HG02981 (cell line): ENCODE results near the gene VAV2.

Source experiments
- ATAC-seq: cut with Tn5 transposase; IDR thresholded peaks from one replicate; pipeline ENCODE4 v1.9.1; 2021; ENCODE audit warnings: mild to moderate bottlenecking, moderate library complexity; ENCODE audit not compliant: unreplicated experiment

The VAV2 gene

DNA sequence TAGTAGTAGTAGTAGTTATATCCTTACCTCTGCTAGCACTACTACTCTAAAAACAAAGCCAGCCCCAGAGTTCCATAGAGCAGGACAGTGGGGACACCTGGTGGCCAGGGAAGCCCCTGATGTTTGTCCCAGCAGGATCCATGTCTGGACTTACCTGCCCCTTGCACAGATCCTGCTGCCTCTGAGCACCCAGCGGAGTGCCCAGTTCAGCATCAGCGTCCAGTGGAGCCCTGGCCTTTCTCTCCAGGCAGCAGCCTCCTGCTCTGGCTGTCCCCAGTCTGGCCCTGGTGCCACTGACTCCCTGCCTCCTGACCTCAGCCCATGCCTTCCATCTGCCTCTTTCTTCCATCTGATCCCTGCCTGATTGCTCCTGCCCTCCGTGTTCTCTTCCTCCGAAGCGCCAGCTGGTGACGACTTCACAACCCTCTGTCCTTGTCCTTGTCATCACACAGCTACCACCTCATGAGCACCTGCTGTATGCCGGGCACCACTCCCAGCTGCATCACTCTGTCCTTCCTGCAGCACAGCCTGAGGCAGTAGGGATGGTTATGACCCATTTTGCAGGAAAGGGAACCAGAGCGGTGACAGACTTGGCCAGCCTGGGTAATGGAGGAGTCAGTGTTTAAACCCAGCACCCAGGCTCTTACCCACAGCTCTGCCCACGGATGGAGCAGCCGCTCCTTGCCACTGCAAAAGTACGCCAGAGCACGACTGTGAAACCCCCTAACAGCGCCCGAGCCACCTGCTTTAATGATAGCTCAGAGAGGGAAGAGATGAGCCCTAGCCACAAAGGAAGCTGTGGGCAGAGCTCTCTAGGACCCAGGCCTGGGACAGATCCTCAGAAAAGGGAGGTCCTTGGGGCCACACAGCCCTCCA, 265.5 kb downstream of the VAV2 start:
- no peak for ATAC-seq

DNA sequence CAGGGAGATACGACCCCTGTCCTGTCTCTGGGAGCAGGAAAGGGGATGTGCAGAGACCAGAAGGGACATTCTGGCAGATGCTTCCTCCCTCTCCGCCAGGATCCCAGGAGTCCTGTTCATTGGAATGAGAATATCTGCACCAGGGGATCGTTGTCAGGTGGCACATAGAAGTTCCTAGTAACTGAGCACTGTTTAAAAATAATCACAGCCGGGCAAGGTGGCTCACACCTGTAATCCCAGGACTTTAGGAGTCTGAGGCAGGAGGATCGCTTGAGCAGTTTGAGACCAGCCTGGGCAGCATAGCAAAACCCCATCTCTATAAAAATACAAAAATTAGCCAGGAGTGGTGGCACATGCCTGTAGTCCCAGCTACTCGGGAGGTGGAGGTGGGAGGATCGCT, 266.2 kb downstream of the VAV2 start:
- ATAC-seq = no peak

DNA sequence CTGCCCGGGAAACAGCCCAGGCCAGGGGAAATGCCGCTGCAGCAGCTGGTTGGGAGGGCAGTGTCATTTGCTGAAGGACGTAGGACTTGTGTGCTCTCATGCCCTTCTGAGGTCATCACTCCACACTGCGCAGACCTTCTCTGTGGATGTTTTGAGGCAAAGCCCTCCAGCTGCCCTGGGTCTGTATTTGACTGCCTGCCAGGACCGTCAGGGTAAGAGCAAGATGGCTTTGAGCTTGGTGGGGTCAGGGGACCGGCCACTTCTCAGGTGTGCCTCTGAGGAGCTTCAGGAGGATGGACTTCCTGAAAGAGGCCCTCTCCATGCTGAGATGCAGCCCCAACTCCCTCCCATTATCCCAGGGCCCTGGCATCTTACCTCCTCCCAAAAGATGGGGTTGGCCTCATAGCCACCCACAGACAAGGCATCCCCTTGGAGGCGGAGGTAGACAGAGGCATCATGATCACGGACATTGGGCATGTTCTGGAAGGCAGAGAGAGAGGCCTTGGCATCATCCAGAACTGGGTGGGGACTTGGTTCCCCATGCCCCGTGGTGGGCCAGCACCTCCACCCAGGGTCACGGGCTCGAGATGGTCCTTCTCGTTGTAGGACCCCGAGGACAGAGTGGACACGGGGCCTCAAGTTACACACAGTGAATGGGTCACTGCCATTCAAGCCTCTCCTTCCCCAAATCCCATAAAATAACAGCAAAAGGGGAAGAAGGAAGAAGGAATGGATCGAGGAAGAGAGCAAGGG, 273.4 kb downstream of the VAV2 start:
- ATAC-seq = no peak

DNA sequence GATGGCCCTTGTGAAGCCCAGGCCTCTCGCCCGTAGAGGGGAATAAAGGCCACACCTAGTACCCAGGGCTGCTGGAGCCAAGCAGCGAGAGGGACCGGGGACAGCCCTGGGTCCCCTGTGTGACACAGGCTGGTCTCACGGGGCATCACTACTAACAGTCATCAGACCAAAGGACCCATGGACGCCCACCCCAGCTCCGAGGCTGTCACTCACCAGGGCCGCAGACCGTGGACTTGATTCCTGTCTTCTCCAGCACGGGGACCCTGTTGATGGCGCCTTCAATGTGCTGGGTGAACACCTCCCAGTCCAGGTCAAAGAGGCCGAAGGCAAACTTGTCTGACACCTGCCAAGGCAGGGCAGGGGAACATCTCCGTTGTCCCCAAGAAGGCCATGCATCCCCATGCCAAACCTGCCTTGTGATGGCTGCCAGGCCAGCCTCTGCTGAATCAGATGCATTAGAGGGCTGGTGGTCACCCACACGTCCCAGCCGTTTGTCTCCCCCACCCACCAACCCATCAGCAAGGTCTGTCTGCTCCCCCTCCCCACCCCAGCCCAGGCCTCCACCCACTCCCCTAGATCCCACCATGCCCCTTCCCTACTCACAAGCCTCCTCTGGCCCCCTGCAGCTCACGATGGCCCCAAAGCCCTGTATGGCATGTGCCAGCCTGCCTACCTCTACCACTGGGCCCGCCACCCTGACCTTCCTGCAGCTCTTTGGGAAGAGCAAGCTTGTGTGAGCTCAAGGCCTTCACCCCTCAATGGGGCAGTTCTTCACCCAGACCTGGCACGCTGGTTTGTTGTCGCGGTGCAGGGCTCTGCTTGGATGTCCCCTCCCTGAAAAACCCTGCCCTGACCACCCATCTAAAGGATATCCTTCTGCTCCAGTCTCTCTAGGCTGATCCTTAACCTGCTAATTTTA, 274.8 kb downstream of the VAV2 start:
- no peak for ATAC-seq

DNA sequence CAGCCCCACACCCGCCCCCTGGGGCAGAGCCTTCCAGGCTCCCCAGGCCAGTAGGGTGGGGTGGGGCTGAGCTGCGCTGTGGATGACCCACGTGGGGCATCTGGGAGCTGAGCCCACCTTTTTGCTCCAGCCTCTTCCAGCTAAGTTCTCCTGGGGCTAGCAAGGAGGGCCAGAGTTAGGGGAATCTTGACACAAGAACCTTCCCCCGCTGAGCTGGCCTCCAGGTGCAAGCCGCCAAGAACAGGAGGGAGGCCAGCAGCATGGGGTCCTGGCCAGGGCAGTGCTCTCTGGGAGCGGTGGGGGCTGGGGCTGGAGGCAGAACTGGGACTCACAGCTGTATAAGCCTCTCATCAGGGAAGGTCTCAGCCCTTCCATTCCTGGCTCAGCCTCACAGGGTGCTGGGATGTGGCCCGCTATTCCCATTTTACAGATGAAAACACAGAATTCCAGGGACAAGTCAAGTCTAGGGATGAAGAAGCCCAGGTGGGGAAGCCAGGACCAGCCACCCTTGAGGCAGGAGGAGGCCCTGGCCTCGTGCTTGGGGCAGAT, 275.5 kb downstream of the VAV2 start:
- no peak for ATAC-seq

DNA sequence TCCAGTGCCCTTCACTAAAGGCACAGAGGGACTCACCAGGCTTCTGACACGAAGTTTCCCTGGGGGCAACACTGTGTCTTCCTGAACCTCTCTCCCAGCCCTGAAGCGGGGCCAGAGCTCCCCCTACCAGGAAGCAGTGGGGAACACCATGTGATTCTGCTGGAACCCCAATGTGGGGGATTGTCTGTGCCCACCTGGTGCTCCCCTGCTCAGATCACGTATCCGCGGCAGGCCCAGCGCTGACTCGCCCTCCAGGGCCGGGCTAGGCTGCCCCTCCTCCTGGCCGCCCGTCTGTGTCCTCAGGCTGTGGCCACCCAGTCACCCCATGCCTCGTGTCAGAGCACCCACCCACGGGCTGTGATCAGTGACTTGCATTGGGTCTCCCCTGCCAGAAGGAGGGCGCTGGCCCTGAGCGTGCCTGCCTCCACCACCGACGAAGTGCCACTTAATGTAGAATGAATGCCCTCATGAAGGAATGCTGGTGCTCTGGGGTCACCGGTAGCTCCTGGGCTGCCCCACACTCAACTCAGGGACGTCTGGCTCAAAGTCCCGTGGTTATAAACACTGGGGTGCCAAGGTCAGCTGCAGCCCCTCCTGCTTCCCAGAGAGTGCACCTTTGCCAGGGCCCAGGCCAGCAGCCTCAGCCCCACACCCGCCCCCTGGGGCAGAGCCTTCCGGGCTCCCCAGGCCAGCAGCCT, 276.1 kb downstream of the VAV2 start:
- no peak for ATAC-seq

DNA sequence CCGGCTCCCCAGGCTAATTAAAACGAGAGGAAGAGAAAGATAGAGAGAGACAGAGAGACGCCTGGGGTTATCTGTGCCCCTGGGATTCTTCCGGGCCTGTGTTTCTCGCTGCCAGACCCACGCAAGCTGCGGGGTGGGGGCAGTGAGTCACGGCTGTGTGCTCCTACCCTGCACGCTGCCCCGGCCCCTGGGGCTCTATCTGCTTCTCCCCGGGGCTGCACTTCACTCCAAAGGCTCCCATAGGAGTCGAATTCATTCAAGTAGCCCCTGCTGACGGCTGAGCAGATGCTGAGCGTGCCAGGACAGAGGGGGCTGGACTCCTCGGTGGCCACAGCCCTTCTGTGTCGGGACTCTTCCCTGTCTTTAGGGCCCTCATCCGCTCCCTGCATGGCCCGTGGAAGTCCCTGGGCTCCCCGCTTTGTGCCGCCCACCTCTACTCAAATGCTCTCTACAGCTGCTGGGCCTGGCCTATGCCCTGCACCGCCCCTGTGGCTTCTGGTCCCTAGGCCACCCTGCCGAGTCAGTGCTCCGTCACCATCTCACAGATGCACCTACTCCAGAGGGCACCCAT, 276.7 kb downstream of the VAV2 start:
- no peak for ATAC-seq

DNA sequence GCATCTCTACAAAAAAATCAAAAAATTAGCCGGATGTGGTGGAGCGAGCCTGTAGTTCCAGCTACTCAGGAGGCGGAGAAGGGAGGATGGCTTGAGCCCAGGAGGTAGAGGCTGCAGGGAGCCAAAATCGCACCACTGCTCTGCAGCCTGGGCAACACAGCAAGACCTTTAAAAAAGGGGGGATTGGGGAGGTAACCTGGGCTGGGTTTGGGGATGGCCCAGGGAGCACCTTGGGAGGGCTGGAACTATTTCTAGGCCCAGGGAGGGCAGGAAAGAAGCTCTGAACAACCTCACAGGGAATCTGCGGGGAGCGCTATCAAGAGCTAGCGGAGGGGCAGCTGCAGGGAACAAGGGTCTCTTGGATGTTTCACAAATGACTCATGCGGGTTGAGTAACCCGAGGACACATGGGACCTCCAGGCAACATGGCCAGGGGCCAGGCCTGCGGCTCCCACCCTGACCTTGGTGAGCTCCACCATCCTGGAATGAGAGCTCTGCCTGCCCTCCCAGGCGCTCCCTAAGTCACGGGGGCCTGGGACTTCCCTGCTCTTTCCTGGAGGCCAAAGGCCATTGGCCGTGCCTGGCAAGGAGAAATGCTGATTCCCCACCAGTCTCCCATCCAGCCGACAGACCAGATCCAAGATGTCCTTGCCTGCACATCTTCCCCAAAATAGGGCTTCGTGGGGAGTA, 277.4 kb downstream of the VAV2 start:
- ATAC-seq = no peak

DNA sequence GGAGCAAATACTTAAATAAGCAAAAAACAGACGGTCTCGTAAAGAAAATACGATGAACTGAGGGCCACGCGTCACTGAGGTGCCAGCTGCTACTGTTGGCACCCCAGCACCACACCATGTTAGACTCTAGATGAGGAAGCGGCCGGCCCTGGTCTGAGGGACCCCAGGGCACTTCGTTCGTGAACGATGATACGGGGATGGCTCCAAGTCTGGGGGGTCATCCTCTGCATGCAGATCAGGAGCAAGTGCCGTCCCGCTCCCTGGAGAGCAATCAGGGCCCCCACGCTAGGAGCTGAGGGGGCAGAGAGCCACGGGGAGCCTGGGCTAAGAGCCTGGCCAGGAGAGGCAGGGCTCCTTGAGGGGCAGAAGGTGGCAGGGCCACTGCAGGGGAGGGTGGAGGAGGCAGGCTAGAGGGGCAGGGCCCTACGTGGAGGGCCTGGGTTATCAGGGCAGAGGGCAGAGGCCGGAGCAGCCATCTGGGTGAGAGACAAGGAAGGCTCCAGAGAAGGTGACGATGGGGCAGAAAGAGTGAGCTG, 278.1 kb downstream of the VAV2 start:
- no peak for ATAC-seq

DNA sequence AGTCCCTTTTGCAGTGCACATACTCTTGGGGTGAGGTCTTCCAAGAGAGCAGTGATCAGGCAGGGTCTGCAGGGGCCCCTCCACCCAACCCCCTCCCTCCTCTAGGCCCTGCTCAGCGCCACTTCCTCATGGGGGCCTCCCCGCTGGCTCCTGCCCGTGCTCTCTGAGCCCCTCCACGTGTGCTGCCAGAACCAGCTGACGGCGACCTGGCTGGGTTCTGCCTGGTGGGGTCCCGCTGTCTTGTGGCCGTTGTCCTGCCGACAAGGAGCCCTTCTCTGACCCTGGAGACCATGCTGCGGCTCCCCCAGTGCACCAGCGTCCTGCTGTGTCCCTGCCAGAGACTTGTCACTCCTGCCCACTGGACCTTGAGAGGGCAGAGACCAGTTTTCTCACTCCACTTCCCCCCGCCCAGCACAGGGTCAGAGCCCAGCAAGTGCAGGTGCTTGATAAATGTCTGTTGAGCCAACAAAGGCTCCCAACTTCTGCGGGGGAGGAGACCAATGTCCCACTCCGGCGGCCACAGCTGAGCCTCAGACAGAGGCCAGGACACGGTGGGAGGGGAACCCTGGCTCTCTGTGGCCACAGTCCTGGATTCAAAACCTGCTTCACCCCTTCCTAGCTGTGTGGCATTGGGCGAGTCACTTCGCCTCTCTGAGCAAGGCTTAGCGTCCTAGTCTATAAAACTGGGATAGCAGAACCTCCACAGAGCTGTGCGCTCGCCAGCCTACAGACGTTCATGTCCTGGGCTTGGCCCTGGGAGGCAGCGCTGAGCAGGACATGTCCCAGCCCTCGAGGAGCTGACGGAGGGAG, 278.8 kb downstream of the VAV2 start:
- no peak for ATAC-seq

DNA sequence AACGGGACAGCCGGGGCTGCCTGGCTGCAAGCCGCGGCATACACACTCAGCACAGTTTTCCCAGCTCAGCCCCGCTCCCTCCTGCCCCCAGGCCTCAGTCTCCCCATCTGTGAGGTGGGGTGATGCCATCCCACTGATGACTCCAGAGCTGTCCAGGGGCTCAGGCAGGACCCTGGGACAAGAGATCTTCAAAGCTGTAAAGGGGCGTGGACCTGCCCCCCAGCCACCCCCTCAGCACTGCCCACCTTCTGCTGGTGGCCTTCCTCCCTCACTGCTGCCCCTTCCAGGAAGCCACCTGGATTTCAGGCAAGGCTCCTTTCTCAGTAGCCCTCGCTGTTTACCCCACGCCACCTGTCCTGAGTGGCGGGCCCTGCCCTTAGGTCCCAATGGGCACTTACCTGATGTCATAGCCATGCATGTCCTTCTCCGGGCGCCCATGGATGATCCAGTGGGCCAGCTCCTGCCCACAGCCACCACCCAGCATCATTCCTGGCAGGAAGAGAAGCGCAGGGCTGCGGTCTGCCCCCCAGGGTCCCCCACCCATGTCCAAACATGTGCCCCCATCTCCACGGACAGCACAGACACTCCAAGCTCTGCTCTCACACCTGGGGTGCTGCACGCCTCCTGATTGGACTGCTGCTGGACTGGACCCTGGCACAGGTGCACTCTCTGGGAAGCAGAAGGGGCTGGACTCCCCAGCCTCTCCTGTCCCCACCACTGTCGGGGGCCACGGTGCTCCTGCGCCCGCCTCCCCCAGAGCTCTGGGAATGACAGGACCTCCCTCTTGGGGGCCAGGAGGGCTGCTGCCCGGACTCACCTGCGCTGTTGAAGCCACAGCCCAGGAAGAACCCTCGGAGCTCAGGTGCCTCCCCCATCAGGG, 279.7 kb downstream of the VAV2 start:
- ATAC-seq = no peak
